ENCODE data around the gene NTSR1. TPM values are rescaled to one million over a fixed set of nuclear protein-coding genes. Genes with fewer than 3 reads are reported as not detected.

Gene NTSR1
- total RNA-seq, 1 experiment from 2014 or later: not detected

DNA sequence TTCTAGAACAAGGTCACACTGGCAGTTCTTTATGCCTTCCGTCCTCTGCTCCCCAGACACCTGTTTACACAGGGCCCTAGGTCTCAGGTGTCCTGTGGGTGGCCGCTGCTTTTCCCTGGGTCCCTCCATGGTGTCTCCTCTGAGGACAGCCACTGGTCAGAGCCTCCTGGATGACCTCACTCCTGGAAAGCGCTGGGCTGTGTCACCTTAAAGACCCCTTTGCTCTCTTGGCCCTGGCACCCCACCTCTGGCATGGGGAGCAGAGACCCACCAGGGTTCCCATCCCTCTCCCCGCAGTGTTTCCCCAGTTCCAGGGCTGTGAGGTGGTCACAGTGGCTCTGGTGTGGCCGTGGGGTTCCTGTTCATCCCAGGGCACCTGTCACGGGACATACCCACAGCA is 33.9 kb downstream of the NTSR1 start:
- no peak for DNase-seq (ENCODE audit: low read depth)
- in situ Hi-C loops (cut with HindIII; ENCODE audit: low pct_unique_long_range_greater_than_20kb, low sequenced_read_pairs): no loop called here

DNA sequence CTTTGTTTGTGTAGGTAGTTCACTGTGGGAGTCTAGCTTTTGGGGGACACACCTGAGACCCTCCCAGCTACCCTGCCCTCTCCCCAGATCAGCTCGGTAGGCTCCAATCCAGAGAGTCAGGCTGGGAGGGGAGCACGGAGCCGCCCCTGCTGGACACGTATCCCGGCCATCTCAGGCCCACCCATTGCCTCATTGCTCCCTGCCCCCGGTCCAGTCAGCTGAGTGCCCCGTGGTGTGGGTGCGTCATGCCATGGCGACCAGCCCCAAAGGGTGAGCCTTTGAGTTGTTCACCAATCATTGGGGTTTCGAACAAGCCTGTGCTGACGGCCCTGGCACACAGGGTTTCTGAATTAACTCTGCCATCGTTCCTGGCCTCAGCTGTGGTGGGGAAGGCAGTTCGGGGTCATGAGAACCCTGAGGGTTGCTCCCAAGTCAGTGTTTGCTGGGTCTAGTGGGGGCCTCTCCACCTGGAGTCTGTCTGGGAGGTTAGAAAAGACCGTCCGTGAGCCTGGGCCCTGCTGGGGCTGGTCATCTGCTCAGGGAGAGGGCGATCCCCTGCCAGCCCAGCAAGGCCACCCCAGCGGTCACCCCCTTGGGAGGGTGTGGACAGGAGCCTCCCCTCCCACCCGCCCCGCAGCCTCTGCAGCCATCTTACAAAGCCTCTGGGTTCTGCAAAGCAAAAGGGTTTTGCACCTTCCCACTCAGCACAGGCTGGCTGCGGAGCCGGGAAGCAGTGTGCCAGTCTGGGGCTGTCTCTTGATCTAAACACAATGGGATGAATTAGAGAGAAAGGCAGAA is 34.5 kb downstream of the NTSR1 start:
- in situ Hi-C loops (cut with HindIII; ENCODE audit: low pct_unique_long_range_greater_than_20kb, low sequenced_read_pairs): no loop called here
- DNase-seq (ENCODE audit: low read depth): no peak

DNA sequence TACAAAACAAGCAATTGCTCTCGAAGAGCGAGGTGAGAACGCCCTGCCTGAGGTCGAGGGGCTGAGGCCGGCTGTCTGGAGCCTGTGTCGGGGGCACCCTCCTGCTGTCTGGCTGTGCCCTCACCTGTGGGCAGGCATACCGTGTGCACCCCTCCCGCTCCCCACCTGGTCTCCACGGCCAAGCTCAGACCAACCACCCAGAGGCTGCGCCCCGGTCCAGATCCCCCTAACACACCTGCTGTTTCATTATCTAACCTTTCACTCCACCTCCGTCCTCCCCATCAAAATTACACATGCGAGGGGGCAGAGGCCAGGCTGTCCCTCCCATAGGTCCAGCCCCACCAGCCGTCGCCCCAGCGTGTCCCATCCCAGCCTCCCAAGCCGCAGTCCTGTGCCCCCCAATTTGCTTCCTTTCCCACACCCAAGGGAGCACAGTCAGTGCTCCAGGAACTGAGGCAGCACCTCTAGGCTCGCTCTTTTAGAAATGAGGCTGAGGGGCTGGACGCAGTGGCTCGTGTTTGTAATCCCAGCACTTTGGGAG is 35.2 kb downstream of the NTSR1 start:
- no peak for DNase-seq (ENCODE audit: low read depth)
- in situ Hi-C loops (cut with HindIII; ENCODE audit: low pct_unique_long_range_greater_than_20kb, low sequenced_read_pairs): no loop called here

DNA sequence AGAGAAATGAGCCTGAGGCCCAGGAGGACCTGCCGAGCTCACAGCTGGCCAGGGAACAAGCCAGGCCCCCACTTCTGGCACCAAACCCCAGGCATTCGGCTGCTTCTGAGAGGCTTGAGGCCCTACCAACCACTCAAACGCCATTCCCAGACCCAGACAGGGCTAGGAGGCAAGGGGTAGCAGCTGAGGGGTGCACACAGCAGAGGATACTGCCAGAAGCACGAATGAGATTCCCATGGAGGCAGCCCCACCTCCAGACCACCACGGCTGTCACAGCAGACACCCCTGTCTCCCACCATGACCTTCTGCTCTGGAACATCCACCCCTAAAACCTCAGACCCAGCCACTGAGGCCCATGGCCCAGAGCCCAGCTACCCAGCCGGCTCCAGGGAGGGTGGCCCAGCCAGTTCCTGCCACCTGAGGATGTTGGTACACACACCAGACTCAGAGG is 36.1 kb downstream of the NTSR1 start:
- no peak for DNase-seq (ENCODE audit: low read depth)
- in situ Hi-C loops (cut with HindIII; ENCODE audit: low pct_unique_long_range_greater_than_20kb, low sequenced_read_pairs): no loop called here

DNA sequence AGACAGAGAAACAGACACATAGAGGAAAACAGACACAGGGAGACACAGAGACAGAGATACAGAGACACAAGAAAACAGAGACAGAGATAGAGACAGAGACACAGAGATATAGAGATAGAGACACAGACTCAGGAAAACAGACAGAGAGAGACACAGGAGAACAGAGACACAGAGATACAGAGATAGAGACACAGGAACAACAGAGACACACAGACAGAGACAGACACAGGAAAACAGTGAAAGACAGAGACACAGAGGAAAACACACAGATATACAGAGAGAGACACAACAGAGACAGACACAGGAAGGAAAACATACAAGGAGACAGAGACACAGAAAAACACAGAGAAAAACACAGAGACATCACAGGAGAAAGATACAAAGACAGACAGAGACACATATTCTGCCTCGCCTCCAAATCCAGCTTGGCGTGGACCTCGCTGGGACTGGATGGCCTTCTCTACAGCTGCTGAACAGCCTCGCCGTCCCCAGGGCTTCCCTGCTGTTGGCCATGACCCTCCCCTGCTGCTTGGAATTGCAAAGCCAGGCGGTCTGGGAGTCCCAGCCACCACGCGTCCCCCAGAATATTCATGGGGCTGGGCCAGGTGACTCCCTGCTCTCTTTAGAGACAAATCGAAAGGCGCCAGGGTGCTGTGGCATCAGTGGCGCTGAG is 36.8 kb downstream of the NTSR1 start:
- DNase-seq (ENCODE audit: low read depth): no peak
- in situ Hi-C loops (cut with HindIII; ENCODE audit: low pct_unique_long_range_greater_than_20kb, low sequenced_read_pairs): no loop called here

DNA sequence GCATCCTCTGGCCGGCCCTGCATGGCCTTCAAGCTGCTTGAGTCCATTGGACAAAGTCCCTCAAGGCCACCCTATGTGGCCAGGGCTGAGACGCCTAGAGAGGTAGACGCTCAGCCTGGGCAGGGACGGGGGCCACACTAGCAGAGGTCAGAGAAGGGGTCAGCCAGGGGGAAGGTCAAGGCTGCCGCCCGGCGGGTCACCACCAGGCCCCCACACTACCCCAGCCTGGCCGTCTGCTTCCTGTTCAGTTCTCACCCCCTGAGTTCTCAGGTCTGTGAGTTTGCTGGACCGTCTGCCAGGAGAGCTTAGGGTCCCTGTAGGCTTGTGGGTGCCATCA is 37.3 kb downstream of the NTSR1 start:
- in situ Hi-C loops (cut with HindIII; ENCODE audit: low pct_unique_long_range_greater_than_20kb, low sequenced_read_pairs): no loop called here
- no peak for DNase-seq (ENCODE audit: low read depth)

DNA sequence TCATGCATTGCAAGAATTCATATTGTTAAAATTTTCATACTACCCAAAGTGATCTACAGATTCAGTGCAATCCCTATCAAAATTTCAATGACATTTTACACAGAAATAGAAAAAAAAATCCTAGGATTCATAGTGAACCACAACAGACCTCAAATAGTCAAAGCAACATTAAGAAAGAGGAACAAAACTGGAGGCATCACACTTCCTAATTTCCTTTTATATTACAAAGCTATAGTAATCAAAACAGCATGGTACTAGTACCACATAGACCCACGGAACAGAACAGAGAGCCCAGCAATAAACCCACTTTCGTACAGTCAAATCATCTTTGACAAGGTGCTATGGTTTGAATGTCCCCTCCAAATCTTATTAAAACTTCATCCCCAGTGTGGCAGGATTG is 39.7 kb downstream of the NTSR1 start:
- in situ Hi-C loops (cut with HindIII; ENCODE audit: low pct_unique_long_range_greater_than_20kb, low sequenced_read_pairs): no loop called here
- no peak for DNase-seq (ENCODE audit: low read depth)

DNA sequence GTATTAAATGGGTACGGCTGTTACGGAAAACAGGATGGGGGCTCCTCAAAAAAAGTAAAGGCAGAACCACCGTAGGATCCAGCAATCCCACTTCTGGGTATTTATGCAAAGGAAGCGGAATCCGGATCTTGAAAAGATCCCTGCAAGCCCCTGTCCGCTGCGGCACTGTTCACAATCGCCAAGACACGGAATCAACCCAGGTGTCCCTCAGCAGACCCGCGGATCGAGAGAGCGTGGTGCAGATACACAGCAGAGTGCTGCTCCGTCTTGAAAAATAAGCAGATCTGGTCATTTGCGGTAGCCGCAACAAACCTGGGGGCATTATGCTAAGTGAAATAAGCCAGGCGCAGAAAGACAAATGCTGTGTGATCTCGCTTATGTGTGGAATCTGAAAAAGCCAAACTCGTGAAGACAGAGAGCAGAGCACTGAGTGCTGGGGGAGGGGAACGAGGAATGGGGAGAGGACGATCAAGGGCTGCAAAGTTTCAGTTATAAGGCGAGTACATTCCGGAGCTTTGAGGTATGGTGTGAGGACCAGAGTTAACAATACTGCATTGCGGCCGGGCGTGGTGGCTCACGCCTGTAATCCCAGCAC is 41.3 kb downstream of the NTSR1 start:
- no peak for DNase-seq (ENCODE audit: low read depth)
- in situ Hi-C loops (cut with HindIII; ENCODE audit: low pct_unique_long_range_greater_than_20kb, low sequenced_read_pairs): no loop called here

DNA sequence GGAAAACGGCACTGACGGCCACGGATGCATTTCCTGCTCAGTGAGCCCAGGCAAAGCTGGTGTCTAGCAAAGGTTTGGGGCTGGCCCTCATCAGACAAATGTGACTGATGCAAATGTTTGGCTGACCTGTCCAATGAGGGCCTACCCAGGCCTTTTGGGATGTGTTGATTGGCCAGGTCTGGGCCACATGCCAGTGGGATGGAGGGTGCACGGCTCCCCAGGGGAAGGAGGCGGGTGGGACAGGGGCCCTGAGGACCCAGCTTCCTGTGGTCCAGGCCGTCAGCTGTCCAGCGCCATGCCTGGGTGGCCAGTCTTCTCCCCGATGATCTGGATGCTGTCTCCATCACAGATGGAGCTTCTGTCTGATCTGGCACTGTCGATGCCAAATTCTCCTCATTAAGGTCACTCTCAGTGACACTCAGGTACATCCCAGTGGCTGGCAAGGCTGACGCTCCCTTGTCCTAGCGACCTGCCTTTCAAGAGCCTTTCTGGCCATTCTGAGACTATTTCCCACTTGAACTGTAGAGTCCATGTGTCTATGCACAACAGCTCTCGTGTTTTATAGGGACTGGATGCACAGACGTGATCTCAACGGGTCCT is 43.0 kb downstream of the NTSR1 start:
- in situ Hi-C loops (cut with HindIII; ENCODE audit: low pct_unique_long_range_greater_than_20kb, low sequenced_read_pairs): no loop called here
- DNase-seq (ENCODE audit: low read depth): no peak

DNA sequence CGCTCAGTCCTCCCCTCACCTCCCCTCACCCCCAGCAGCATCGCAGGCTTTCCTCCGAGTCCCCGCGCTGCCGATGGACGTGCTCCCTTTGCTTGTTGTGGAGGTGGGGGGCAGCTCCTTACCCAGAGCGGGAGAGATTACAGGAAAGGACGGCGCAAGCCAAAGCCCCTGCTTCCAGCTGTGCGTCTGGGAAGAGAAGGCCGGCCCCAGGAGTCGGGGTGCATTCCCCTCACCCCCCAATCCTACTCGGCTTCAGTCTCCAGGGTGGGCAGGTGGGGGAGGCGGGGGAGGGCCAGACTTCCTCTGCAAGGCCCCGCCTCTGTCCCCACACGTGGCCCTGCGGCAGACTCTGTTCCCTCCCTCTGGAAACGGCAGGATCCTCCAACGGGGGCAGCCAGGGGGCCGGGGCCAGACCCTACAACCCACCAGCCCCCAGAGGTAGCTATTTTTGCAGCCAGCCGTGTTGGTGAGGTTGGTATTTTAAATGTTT is 43.6 kb downstream of the NTSR1 start:
- in situ Hi-C loops (cut with HindIII; ENCODE audit: low pct_unique_long_range_greater_than_20kb, low sequenced_read_pairs): no loop called here
- no peak for DNase-seq (ENCODE audit: low read depth)

DNA sequence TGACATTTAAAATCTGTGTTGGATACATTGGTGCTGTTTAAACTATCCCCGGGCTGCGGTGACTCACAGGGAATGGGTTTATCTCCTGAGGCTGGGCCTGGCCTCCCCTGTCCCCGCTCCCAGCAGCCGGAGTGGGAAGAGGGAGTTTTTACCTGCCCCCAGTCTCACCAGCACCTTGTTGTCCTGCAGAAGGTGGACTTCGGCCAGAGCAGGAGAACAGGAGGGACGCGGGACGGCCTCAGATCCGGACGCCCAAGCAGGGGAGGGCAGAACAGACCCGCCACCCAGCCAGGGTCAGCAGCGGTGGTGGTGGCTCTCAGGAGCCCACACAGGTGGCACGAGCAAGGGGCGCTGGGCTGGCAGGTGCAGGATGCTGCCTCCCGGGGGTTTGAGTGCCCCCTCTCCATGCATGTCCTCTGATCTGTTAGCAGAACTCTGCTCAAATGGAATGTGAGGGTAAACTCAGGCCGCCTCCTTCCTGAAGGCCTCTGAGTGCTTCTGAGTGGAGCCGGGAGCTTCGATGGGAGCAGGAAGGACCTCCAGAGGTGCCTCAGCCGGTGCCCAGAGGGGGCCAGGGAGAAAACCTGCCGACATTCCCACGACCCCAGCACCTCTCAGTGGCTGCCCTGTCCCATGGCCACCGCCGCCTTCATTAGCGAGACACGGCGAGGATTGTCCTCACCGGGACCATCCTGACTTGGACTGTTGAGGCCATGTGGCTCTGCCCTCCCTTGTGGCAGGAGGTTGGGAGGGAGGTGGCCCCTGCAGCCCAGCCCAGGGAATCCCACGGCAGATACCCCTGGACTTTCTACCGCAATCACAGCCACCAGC is 44.2 kb downstream of the NTSR1 start:
- no peak for DNase-seq (ENCODE audit: low read depth)

DNA sequence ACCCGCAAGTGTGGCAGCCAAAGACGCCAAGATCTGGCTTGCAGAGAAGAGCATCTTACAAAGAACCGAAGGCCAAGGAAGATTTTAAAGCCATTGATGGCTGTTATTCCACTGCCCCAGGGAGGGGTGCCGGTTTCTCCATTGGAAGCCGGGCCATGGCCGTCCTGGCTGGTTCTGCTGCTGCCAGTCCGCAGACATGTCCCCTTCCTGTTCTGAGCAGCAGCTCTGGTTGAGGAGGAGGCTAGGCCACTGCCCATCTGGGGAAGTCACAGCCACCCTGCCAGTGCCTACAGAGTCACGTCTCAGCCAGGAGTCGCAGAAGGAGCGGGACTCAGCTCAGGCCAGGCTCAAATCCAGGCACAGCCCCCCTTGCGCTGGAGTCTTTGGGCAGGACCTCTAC is 45.0 kb downstream of the NTSR1 start:
- in situ Hi-C loops (cut with HindIII; ENCODE audit: low pct_unique_long_range_greater_than_20kb, low sequenced_read_pairs): no loop called here
- DNase-seq (ENCODE audit: low read depth): no peak

More for the DNA sequence above, 44.2 kb downstream of the NTSR1 start:
- in situ Hi-C loops (cut with HindIII; ENCODE audit: low pct_unique_long_range_greater_than_20kb, low sequenced_read_pairs): no loop called here

DNA sequence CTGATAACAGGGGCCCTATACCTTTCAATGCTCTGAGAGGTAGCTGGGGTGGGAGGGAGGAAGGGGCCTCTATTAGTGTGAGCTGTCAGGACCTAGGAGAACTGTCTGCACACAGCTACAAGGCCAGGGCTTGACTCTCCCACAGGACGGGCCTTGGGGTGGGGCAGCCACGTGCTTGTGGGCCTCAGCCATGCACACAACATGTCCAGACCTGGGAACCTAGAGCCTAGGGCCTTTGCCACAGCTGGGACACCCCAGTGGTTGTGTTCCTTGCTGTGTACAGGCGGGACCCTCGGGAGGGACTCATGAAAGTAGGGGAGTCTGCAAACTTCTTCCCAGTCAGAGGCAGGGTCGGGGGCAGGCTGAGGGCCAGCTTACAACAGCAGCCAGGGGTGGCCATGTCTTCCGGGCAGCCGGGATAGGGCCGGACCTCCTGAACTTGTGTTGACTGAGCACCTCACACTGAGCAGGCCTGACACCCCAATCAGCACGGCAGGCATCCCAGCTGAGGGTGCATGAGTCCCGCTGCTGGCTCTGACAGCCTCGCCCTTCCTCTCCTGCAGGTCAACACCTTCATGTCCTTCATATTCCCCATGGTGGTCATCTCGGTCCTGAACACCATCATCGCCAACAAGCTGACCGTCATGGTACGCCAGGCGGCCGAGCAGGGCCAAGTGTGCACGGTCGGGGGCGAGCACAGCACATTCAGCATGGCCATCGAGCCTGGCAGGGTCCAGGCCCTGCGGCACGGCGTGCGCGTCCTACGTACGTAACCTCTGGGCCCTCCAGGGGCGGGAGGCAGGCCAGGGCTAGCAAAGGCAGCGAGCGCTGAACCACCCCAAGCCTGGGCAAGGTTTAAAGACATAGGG is 45.7 kb downstream of the NTSR1 start:
- DNase-seq (ENCODE audit: low read depth): no peak
- in situ Hi-C loops (cut with HindIII; ENCODE audit: low pct_unique_long_range_greater_than_20kb, low sequenced_read_pairs): no loop called here

DNA sequence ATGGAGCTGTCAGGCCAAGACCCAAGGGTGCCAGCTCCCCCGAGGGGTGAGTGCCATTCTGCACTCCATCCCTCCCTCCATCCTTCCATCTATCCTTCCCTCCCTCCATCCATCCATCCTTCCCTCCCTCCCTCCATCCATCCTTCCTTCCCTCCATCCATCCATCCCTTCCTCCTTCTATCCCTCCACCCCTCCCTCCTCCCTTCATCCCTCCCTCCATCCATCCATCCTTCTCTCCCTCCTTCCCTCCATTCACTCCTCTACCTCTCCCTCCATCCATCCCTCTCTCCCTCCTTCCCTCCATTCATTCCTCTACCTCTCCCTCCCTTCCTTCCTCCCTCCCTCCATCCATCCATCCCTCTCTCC is 46.3 kb downstream of the NTSR1 start:
- DNase-seq (ENCODE audit: low read depth): no peak
- in situ Hi-C loops (cut with HindIII; ENCODE audit: low pct_unique_long_range_greater_than_20kb, low sequenced_read_pairs): no loop called here

DNA sequence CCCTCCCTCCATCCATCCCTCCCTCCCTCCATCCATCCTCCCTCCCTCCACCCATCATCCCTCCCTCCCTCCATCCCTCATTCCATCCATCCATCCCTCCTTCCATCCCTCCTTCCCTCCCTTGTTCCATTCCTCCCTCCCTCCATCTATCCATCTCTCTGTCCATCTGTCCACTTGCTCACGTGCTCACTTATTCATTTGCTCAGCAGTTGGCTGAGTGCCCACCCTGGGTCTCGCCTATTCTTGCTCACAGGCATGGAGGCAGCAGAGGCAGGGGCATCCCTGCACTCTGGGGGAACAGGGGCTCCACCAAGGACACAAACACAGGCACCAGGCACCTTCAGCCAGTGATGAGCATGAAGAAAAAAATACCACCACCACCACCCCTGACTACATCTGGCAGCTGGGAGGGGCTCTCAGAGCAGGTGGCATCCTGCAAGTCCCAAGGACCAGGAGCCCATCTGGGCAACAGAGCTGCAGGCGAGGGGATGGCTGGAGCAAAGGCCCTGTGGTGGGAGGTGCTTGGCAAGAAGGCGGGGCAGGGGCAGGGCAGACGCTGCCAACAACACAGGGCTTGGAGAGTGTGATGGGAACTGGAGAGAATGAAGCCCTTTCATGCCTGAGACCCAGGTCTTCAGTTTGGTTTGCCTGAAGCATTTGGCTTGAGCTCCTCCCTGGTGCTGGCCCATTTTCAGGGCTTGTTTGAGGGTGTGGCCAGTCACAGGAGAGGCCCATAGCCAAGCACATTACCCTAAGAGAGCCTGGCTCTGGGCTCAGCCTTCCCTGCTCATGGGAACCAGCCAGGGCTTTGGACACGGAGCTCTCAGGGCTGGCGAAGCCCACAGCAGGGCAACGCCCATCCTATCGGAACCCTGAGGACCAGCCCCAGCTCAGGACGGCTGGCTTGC is 47.4 kb downstream of the NTSR1 start:
- in situ Hi-C loops (cut with HindIII; ENCODE audit: low pct_unique_long_range_greater_than_20kb, low sequenced_read_pairs): no loop called here
- no peak for DNase-seq (ENCODE audit: low read depth)

DNA sequence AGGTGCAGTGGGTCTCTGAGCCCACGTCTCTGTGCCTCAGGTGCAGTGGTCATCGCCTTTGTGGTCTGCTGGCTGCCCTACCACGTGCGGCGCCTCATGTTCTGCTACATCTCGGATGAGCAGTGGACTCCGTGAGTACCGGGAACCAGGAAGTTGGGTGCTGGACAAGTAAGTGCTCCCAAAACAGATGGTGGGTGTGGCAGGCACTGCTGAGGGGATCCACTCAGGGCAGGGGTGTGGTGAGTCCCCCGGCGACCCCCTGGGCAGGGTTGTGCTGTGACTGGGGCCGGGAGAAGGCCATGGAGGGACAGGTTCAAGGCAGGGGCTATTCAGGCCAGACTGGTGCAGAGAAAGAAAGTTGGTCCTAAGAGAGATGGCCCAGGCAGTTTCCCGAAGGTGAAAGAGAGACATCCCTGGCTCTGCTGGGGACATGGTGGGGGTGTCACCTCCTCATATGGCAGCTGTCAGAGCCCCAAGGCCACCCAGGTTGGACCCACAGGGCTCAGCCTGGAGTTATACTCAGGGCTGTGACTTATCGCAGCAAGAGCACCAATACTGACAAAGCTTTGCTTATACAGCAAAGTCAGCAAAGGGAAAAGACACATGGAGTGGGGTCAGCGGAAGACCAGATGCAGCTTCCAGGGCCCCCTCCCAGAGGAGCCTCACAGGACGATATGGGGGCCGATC is 49.7 kb downstream of the NTSR1 start:
- in situ Hi-C loops (cut with HindIII; ENCODE audit: low pct_unique_long_range_greater_than_20kb, low sequenced_read_pairs): no loop called here
- no peak for DNase-seq (ENCODE audit: low read depth)

Measured in Caki2 (cell line).